SK-N-SH (cell line): ENCODE data around the gene UNC5B.

Experiments used
- CHD2 ChIP-seq: fragments of 150-350 bp; IDR thresholded peaks from 2 replicates; pipeline ENCODE4 v1.6.1; 2018; ENCODE audit warnings: low read length; ENCODE audit not compliant: partially characterized antibody
- EP300 ChIP-seq, 2 experiments: IDR thresholded peaks; 2 replicates each; pipeline versions ENCODE4 v1.4.0 to v1.6.1; 2012; ENCODE audit warnings: borderline replicate concordance in 1 of 2, low read depth in 1 of 2, low read length in 1 of 2
- FOXJ3 ChIP-seq: sonication (generic); formaldehyde crosslinking; IDR thresholded peaks from 2 replicates; pipeline ENCODE4 v1.5.1; 2020; ENCODE audit warnings: mild to moderate bottlenecking, missing genetic modification reagents
- GABPA ChIP-seq: IDR thresholded peaks from 2 replicates; pipeline ENCODE4 v1.4.0; 2012; ENCODE audit warnings: low read depth, mild to moderate bottlenecking
- POLR2AphosphoS5 ChIP-seq: IDR thresholded peaks from 2 replicates; pipeline ENCODE4 v1.6.1; 2012; ENCODE audit warnings: low read depth, low read length
- TEAD4 ChIP-seq: IDR thresholded peaks from 2 replicates; pipeline ENCODE4 v1.4.0; 2012; ENCODE audit warnings: mild to moderate bottlenecking, borderline replicate concordance; ENCODE audit not compliant: insufficient read depth
- TF ChIP-seq, protein P1 (sequence below): fragments of 200-600 bp; sonication (generic); IDR thresholded peaks from 2 replicates; pipeline ENCODE4 v1.6.1; 2017; ENCODE audit warnings: antibody characterized with exemption, mild to moderate bottlenecking, moderate library complexity
- TF ChIP-seq, protein P2 (sequence below): IDR thresholded peaks from 2 replicates; pipeline ENCODE4 v1.4.0; 2012; ENCODE audit warnings: low read depth, borderline replicate concordance
- TF ChIP-seq, protein P3 (sequence below): fragments of 150-350 bp; IDR thresholded peaks from 2 replicates; pipeline ENCODE4 v1.6.1; 2017; ENCODE audit warnings: antibody characterized with exemption, low read length, low read depth, borderline replicate concordance
- TF ChIP-seq, protein P4 (sequence below): IDR thresholded peaks from 2 replicates; pipeline ENCODE4 v1.6.1; 2012; ENCODE audit warnings: mild to moderate bottlenecking, low read depth, low read length, moderate library complexity

DNA sequence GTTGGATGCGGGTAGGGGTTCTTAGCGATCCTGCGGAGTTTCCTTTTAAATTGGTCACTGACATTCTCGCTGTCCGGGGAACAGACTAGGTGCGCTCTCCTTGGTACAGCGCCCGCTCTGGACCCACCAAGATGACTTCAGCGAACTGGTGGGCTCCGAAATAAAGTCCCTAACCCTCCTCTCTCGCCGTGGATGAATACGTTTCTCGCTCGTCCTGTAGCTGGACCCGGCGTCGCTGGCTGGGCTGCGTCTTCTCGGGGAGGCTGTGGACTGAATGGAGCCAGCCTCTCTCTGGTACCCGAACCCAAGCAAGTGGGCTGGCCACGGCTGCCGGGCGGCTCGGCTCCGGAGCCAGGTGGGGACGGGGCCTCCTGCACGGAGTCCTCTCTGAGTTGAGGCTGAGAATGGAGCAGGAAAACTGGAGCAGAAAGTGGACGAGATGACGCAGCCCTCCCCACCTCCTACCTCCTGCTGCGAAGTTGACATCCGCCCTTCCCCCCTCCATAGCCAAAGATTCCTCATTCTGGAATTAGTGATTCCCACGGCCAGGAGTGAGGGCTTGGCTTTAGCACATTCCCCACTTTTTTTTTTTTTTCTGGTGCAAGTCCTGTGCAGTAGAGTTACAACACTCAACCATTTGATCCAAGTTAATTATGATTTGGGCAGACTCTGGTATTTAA, 1.5 kb downstream of the UNC5B start:
- TF ChIP-seq, protein P1, sequence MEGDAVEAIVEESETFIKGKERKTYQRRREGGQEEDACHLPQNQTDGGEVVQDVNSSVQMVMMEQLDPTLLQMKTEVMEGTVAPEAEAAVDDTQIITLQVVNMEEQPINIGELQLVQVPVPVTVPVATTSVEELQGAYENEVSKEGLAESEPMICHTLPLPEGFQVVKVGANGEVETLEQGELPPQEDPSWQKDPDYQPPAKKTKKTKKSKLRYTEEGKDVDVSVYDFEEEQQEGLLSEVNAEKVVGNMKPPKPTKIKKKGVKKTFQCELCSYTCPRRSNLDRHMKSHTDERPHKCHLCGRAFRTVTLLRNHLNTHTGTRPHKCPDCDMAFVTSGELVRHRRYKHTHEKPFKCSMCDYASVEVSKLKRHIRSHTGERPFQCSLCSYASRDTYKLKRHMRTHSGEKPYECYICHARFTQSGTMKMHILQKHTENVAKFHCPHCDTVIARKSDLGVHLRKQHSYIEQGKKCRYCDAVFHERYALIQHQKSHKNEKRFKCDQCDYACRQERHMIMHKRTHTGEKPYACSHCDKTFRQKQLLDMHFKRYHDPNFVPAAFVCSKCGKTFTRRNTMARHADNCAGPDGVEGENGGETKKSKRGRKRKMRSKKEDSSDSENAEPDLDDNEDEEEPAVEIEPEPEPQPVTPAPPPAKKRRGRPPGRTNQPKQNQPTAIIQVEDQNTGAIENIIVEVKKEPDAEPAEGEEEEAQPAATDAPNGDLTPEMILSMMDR, result no peak
- TF ChIP-seq, protein P2, sequence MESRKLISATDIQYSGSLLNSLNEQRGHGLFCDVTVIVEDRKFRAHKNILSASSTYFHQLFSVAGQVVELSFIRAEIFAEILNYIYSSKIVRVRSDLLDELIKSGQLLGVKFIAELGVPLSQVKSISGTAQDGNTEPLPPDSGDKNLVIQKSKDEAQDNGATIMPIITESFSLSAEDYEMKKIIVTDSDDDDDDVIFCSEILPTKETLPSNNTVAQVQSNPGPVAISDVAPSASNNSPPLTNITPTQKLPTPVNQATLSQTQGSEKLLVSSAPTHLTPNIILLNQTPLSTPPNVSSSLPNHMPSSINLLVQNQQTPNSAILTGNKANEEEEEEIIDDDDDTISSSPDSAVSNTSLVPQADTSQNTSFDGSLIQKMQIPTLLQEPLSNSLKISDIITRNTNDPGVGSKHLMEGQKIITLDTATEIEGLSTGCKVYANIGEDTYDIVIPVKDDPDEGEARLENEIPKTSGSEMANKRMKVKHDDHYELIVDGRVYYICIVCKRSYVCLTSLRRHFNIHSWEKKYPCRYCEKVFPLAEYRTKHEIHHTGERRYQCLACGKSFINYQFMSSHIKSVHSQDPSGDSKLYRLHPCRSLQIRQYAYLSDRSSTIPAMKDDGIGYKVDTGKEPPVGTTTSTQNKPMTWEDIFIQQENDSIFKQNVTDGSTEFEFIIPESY, result no peak
- no peak for TF ChIP-seq EP300 (IDR thresholded peaks at IDR 0.05; ENCODE audit: borderline replicate concordance in 1 of 2, low read depth in 1 of 2, low read length in 1 of 2)
- TF ChIP-seq GABPA, result no peak
- TF ChIP-seq POLR2AphosphoS5, result no peak
- TF ChIP-seq, protein P3, sequence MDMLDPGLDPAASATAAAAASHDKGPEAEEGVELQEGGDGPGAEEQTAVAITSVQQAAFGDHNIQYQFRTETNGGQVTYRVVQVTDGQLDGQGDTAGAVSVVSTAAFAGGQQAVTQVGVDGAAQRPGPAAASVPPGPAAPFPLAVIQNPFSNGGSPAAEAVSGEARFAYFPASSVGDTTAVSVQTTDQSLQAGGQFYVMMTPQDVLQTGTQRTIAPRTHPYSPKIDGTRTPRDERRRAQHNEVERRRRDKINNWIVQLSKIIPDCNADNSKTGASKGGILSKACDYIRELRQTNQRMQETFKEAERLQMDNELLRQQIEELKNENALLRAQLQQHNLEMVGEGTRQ, result no peak
- TF ChIP-seq TEAD4, result no peak
- TF ChIP-seq FOXJ3 (CRISPR knock-in tag), result no peak
- TF ChIP-seq, protein P4, sequence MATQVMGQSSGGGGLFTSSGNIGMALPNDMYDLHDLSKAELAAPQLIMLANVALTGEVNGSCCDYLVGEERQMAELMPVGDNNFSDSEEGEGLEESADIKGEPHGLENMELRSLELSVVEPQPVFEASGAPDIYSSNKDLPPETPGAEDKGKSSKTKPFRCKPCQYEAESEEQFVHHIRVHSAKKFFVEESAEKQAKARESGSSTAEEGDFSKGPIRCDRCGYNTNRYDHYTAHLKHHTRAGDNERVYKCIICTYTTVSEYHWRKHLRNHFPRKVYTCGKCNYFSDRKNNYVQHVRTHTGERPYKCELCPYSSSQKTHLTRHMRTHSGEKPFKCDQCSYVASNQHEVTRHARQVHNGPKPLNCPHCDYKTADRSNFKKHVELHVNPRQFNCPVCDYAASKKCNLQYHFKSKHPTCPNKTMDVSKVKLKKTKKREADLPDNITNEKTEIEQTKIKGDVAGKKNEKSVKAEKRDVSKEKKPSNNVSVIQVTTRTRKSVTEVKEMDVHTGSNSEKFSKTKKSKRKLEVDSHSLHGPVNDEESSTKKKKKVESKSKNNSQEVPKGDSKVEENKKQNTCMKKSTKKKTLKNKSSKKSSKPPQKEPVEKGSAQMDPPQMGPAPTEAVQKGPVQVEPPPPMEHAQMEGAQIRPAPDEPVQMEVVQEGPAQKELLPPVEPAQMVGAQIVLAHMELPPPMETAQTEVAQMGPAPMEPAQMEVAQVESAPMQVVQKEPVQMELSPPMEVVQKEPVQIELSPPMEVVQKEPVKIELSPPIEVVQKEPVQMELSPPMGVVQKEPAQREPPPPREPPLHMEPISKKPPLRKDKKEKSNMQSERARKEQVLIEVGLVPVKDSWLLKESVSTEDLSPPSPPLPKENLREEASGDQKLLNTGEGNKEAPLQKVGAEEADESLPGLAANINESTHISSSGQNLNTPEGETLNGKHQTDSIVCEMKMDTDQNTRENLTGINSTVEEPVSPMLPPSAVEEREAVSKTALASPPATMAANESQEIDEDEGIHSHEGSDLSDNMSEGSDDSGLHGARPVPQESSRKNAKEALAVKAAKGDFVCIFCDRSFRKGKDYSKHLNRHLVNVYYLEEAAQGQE, result peak; percentile 48; the same call in 1 of the 2 replicates
- TF ChIP-seq CHD2, result no peak
